ENCODE measurements around the gene NLRC4. TPM values are rescaled to one million over a fixed set of nuclear protein-coding genes. Genes with fewer than 3 reads are reported as not detected.
A peak's percentile ranks its signal among the peaks of the same experiment; 100 is the strongest.

NLRC4 gene
- polyA plus RNA-seq, 2 of the 4 experiments (the other 2 are of a cell fraction) = 0.01 TPM; not detected in 1

- no peak overlapping the region for H3K4me3 ChIP-seq
- no peak overlapping the region for H3K27ac ChIP-seq
- ChIA-PET CTCF (no interaction called here), POLR2A (no interaction called here)
- TF ChIP-seq HEYL (CRISPR knock-in tag; IDR thresholded peaks at IDR 0.05) = no peak
- no peak for TF ChIP-seq HMGXB4 (CRISPR knock-in tag; IDR thresholded peaks at IDR 0.05; ENCODE audit: borderline replicate concordance)
- no peak for TF ChIP-seq ESRRA (IDR thresholded peaks at IDR 0.05; ENCODE audit: borderline replicate concordance, low read length)
- no peak for TF ChIP-seq HOXB13 (CRISPR knock-in tag; IDR thresholded peaks at IDR 0.05; ENCODE audit: low read depth)
- no peak for TF ChIP-seq TFCP2L1 (CRISPR knock-in tag; IDR thresholded peaks at IDR 0.05)
- no peak for TF ChIP-seq REST (IDR thresholded peaks at IDR 0.05)
- no peak for TF ChIP-seq TP53 (CRISPR knock-in tag; IDR thresholded peaks at IDR 0.05)
- TF ChIP-seq USF2 (IDR thresholded peaks at IDR 0.05) = no peak
- TF ChIP-seq BCL3 (IDR thresholded peaks at IDR 0.05) = no peak
- no peak for TF ChIP-seq POLR2AphosphoS2 (conservative IDR thresholded peaks at IDR 0.05; ENCODE audit: low read length)
- no peak; a peak in 1 of 6 replicates for ATAC-seq
- DNase-seq (ENCODE audit: low read depth in 1 of 2, low spot score in 1 of 2) = no peak
- H3K4me1 ChIP-seq = peaks cover 14% of the 10 kb centered on the region
- H3K4me2 ChIP-seq = no peak overlapping the region
- no peaks in the 10 kb centered on the region for H3K9me3 ChIP-seq
- 88% methylated on average over 2 of the region's 2 CpGs for WGBS (ENCODE audit: missing lambda C conversion rate)
- FAIRE-seq = no peak
Observed at GRCh38 chr2:32284321-32284720, 19.6 kb upstream of the NLRC4 start.

GRCh38 chr2:32278478-32278853 lies 13.8 kb upstream of the NLRC4 start:
- no peak for FAIRE-seq
- no peak for ATAC-seq
- H3K4me1 ChIP-seq = peaks cover 8% of the 10 kb centered on the region; the same call in 2 of the 3 replicates
- peak overlapping the region; percentile 80 for H3K4me2 ChIP-seq
- ChIA-PET POLR2A (interaction anchor here (0.6 to 1.4 kb wide), 3 partner anchors 10 to 78 kb away, joined by 3 read pairs; no protein-coding TSS in a partner anchor), CTCF (interaction anchor here (0.6 to 0.7 kb wide), 2 partner anchors 20 to 32 kb away, joined by 3 read pairs; no protein-coding TSS in a partner anchor)
- H3K9me3 ChIP-seq = no peaks in the 10 kb centered on the region
- peak overlapping the region; percentile 94 for H3K4me3 ChIP-seq
- no peak for DNase-seq (ENCODE audit: low read depth in 1 of 2, low spot score in 1 of 2)
- peak overlapping the region; percentile 88 to 92 for H3K27ac ChIP-seq
- WGBS (ENCODE audit: missing lambda C conversion rate) = 3% methylated on average over 6 of the region's 6 CpGs
- no peak for TF ChIP-seq HES2 (IDR thresholded peaks at IDR 0.05)
- no peak for TF ChIP-seq ZNF302 (CRISPR knock-in tag; IDR thresholded peaks at IDR 0.05)
- no peak for TF ChIP-seq GATA3 (IDR thresholded peaks at IDR 0.05; ENCODE audit: borderline replicate concordance)
- no peak for TF ChIP-seq HOXB13 (CRISPR knock-in tag; IDR thresholded peaks at IDR 0.05; ENCODE audit: low read depth)
- TF ChIP-seq HDAC2 (IDR thresholded peaks at IDR 0.05) = no peak
- no peak for TF ChIP-seq CTCF (IDR thresholded peaks at IDR 0.05)
- TF ChIP-seq RAD21 (conservative IDR thresholded peaks at IDR 0.05 in 1 of 2, IDR thresholded peaks at IDR 0.05 in 1 of 2) = no peak
- TF ChIP-seq RNF2 (IDR thresholded peaks at IDR 0.05; ENCODE audit: borderline replicate concordance, low read depth) = no peak
- TF ChIP-seq FOSL2 (IDR thresholded peaks at IDR 0.05) = no peak
- TF ChIP-seq FOSL2 (CRISPR knock-in tag; IDR thresholded peaks at IDR 0.05) = no peak
- no peak for TF ChIP-seq EHF (CRISPR knock-in tag; IDR thresholded peaks at IDR 0.05)
- TF ChIP-seq ZC3H11A (IDR thresholded peaks at IDR 0.05) = no peak
- no peak for TF ChIP-seq JUN (IDR thresholded peaks at IDR 0.05)
- TF ChIP-seq NFE2L2 (conservative IDR thresholded peaks at IDR 0.05; ENCODE audit: low read length) = no peak
- TF ChIP-seq POLR2AphosphoS2 (conservative IDR thresholded peaks at IDR 0.05; ENCODE audit: low read length) = no peak
- no peak for TF ChIP-seq EHMT2 (IDR thresholded peaks at IDR 0.05; ENCODE audit: low read depth)
- TF ChIP-seq E2F6 (IDR thresholded peaks at IDR 0.05; ENCODE audit: borderline replicate concordance, low read depth) = no peak
- no peak for TF ChIP-seq BHLHE40 (IDR thresholded peaks at IDR 0.05; ENCODE audit: low read depth, low read length)
- TF ChIP-seq MAFK (IDR thresholded peaks at IDR 0.05; ENCODE audit: partially characterized antibody) = no peak
